ELF-1 (cell line): ENCODE results near the gene CD58.

ENCODE experiments used
- DNase-seq: peaks from one replicate; pipeline ENCODE4 v3.0.0-alpha.2; 2016; ENCODE audit warnings: low read depth, low spot score

The CD58 gene

DNA sequence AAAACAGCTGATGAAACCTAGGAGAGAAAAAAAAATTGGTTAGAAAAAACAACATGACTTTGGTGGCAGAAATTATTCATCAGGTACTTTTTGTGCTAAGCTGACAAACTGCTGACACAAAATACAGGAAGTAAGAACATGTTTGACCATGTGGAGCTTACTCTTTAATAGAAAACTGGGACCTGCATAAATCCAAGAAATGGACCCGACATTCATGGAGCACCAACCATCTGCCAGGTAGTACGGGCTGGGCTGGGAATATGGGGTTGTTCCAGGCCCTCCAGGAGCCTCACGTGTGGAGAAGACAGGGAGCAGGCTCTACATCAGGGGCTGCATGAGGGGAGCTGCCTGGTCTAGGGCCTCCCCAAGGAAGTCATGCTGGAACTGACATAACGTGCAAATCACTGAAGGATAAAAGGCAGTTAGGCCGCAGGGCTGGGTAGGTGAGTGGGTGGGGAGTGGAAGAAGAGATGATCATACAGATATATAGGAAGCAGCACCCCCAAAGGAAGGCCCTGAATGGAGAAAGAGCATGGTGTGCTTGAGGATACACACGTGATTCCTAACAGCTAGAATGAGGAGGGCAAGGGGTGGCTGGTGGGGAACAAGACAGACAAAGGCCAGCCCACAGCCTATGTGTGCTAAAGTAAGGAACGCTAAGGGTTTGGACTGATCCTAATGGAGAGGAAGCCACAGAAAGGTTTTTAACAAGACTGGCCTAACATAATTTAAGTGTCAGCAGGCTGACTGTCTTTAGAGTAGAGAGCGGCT, 26.1 kb downstream of the CD58 start:
- no peak for DNase-seq

DNA sequence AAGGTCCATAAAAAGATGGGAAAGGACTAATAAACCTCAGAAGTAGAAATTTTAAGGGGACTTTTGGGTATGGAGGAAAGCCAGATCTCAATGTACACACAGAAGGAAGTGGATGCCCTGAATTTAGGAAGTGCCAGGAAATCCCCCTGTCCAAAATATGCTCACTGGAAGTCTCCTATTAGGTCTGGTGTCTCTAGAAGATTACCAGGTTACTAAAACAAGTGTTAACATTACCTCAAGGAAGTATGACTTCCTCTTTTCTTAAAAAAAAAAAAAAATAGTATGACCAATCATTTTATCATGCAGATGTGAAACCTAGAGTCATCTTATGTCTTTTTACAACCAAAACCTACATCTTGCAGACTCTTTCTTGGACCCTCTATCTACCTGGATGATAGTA, 30.7 kb downstream of the CD58 start:
- DNase-seq: no peak

DNA sequence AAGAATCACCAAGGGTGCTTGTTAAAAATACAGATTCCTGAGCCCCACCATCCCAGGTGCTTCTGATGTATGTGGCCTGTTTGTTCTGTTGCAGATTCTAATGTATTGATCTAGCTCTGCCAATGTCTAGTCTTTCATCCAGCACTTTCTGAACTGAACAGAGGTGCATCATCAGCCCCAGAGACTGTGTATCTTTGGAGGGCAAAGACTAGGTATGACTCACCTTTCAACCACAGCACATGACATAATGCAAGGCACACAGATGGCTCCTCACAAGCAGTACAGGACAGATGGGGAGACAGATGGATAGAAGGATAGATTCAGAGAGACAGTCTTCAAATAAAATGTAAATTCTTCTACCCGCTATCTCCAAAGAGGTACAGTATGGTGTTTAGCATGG, 32.3 kb downstream of the CD58 start:
- no peak for DNase-seq

DNA sequence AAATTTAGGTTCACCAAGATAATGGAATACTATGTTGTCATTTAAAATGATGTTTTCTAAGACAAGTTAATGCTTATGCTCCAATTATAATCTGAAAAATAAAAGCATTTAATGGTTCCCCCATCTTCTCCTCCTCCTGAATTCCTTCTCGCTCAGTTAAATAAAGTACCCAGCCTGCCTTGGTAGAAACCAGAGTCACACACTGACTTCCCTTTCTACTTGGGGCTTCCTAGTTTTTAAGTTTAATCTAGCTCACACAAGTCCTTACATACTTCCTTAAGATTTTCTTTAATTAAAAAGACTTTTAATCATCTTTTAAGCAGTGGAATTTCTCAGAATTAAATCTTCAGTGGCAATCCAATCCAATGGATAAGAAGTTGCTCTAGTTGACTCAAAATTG, 32.9 kb downstream of the CD58 start:
- DNase-seq: no peak

DNA sequence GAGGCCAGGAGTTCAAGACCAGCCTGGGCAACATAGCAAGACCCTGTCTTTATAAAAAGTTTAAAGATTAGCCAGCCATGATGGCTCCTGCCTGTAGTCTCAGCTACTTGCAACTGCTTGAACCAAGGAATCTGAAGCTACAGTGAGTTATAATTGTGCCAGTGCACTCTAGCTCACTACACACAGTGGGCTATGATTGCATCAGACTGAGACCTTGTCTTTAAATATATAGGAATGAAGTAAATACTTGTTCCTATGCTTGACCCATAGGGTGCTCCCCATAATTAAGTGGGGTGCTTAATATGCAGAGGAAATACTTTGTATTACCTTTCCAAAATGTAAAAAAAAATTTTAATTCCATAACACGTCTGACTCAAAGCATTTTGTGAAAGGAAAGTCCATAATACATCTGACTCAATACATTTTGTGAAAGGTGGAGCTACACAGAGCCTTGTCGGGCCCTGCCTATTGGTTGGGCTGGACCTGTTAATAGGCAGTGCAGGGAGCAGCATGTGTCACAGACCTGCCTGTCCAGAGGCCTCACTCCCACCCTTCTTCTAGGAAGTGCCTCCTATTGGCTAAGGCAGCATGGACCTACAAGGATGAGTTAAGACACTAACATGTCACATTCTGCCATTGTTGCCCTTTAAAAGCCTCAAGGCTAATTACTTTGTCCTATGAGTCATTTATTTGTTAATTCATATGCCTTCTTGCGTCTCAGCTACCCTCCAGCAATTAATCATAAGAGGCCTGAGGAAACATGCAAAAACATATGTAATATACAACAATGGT, 33.6 kb downstream of the CD58 start:
- no peak for DNase-seq

DNA sequence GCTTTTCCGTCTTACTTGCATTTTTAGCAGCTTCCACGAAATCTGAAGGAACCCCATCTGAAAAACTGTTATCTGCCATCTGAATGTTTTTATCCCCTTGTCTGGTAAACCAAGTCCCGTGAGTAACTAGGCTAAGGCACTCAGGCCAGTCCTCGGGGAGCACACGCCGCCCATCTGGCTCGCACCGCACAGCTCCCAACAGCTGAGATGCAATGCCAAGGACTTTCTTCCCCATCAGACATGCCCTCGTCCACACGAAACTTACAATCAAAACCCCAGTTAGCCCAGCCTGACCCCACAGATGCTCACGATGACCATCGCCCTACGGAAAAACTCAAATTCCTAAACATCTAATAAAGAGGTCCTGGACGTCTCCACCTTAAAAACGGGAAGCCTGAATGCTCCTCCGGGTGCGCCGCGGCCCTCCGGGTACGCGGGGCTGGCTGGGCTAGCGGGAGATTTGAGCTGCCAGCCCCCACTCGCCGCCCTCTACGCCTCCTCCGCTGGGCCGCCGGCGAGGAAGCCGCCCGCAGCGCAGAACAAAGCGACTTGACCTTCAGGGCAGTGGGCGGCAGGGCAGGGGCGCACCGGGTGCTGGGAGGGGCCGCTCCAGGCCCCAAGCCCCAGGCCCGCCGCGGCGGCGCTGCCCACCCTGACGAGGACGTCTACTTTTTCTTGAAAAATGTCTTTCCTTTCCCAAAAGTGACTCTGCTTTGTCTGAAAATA, 36.6 kb downstream of the CD58 start:
- no peak for DNase-seq

DNA sequence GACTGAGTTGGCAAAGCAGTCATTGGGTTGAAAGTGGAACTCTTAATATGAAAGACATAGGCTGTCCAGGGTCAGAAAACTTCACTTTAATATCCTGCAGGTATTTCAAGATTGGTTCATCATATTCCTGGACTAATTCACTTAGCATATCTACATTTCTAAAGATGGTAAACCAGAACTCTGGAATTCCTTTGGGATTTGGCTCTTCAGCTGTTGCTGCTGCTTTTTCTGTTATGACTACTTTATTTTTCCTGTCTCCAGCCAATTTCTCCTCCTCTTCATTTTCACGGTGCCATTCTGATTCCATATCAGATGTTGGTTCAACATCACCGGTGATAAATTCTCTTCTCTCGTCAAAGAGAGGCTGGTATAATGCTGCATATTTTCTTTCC, 37.4 kb downstream of the CD58 start:
- no peak for DNase-seq

DNA sequence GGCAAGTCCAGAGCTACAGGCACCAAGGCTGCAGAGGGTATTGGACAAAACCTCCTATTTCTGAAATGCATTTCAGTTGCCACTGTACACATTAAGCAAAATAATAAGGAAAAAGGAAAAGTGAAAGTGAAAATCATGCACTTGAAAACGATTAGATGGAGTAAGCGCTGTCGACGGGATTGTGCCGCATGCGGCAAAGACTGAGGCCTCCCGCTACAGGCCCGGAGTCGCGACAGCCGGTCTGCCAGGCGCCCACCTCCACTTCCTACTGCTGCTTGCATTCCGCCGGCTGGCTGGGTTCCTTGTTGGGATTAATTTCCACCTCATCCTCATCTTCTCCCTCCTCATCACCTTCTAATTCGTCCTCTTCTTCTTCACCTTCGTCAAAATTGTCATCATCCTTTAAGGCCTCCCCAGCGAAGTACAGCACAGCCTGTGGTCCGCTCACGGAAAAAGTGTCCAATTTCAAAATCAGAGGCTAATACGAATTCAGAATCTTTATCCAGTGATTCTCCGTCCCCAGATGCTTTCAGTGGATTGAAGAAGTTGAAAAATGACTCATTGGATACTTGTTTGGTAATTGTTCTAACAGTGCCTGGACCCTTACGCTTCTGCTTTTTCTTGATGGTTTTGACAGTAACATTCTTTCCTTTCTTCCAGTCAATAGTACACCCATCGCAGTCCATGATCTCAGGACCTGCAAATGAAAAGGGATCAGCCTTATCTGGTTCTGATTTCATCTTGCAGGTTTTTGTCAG, 38.0 kb downstream of the CD58 start:
- no peak for DNase-seq

DNA sequence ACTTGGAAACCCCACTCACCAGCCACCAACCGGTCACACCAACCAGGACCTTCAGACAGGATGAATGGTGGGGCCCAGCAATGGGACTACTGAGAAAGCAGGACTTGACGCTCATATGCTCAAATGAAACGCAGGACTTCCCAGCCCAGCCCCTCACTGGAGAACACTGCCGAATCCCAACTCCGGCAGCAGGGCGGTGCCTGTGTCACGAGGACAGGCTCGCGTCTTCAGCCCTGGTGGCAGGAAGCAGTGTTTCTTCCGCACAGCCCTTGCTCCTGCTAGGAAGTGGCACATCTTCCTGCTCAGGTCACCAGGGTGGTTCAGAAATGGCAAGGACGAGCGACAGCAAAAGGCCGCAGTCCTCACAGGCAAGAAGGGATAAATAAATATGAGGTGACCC, 38.9 kb downstream of the CD58 start:
- no peak for DNase-seq

DNA sequence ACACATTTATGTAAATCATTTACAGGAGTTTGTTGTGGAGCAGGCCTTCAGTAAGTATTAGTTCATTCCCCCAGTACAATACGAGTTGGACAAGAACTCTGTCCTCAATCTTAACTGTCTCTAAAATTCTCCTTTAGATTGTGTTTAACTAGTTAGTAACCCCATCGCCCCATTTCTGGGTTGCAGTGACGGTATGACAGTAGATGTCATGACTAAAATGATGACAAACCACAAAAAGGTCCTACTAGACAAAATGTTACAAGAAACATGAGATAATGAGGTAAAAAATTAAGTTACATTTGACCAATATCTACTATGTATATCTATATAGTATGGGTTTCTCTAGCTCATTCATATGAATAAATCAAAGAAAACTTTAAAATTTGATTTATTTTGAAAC, 41.1 kb downstream of the CD58 start:
- no peak for DNase-seq

DNA sequence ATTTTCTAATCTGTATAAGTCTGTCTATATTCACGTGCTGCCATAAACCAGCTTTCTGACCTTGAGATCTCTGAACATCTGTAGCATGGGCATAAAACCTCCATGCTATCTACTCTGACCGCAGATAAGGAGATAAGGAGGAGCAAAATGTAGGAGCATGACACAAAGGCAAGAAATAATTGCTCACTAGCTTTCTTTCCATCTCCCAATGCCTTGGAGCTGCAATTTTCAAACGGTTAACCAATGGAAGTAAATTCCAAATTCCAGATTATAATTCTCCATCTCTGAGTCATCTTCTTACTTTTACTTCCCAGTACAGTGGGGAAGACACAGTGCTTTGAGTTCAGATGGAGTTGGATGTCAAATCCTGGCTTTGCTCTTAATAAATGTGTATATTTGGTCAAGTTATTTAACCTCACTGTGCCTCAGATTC, 41.6 kb downstream of the CD58 start:
- no peak for DNase-seq

DNA sequence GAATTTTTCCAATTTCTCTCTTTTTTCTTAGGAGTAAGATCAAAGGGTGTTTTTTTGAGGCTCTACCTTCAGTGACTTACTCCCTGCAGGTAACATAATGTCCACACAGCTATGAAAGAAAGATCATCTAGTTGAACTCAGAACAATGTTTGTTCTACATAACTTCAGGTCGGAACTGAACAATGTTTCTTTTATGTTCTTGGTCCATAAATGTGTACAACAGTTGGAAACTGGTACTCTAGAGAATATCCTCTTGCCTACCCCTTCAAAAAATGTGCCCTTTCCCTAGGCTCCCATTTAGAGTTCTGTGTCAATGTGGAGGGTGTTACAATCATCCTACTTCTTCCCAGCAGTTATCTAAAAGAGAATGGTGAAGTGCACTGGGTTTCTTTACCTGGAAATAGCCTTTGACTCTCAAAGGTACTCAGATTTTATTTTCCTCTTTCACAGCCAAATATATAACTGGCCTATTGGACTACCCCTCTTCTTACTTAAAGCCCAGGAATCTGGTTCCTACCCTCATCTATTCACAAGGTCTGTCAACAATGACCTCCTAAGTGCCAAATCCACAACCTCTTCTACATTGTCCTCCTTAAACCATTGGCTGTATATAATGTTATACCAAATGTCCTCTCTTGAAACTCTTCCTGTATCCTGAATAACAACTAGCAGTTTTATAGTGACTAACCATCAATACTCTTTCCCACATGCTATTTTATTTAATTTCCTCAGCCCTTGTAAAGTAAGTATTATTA, 42.3 kb downstream of the CD58 start:
- no peak for DNase-seq

DNA sequence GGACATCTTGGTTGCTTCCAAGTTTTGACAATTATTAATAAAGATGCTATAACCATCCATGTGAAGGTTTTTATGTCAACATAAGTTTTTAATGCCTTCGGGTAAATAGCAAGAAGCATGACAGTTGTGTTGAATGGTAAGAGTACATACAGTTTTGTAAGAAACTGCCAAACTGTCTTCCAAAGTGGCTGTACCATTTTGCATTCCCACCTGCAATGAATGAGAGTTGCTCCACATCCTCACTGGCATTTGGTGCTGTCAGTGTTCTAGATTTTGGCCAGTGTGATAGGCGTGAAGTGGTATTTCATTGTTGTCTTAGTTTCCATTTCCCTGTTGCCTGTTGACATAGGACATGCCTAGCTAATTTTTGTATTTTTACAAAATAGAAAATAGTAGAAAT, 45.4 kb downstream of the CD58 start:
- no peak for DNase-seq

DNA sequence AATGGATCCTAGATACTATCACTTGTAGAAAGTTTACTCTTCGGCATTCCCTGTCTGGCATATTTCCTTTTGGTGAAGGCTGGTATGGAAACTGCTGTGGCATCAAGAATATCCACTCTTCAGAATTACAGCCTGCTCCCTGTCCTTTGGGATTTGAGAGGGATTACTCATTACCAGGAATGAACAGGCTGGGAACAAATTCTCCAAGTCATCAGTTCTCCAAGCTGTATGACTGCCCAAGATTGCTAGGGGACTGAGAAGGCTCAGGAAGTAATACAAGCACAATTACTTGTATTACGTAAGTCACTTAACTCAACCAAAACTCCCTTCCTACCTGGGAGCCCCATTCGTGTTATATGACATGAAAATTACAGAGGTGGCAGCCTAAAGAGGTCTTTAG, 49.6 kb downstream of the CD58 start:
- DNase-seq: no peak

DNA sequence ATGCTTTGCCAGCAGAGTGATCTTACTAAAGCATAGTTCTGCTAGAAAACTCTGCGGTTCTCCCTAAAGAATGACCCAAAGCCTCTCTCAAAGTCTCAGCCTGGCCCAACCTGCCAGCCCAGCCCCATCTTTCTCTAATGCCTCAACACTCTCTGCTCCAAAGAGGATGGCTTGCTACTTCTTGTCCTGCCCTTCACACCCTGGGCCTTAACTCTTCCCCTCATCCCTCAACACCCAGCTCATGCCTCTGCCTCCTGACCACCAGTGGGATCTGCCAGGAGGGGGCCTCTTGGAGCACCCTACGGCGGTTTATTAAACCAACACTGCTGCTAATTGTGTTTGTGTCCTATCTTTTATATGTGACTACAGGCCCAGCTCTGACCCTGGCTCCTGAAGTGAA, 52.4 kb downstream of the CD58 start:
- DNase-seq: no peak

DNA sequence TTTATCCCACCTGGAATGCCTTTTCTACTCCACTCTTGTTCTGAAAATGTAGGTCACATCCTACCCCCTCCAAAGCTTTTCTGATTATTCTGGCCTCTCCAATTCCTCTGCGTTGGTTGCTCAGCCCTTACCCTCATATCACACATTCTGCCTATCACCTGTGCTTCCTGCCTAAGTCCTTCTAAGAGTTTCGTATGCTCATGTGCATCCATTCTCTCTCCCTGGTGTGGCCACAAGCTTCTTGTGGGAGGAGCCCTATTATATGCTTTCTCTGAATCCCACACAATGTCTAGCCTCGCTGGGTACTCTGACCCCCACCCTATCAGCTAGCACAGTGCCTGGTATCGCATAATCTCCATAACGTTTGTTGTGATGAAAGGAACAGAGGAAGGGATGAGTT, 54.2 kb downstream of the CD58 start:
- no peak for DNase-seq

DNA sequence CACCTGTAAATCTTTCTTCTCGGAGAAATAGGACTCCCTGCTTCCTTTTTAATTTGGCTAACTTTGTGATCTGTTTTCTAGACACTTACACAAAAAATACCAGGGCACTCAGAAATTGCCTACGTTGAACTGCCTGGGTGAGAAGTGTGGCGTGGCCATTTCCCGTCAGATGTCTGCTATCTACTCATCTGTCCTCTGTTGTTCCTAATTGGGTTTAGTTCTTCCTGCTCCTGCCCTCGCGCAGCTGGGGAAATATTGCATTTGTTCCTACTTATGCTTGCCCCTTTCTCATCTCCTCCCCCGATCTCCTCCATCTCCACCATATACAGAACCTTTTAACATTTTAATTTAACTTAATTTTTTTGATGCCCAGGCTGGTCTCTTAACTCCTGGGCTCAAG, 55.1 kb downstream of the CD58 start:
- no peak for DNase-seq

DNA sequence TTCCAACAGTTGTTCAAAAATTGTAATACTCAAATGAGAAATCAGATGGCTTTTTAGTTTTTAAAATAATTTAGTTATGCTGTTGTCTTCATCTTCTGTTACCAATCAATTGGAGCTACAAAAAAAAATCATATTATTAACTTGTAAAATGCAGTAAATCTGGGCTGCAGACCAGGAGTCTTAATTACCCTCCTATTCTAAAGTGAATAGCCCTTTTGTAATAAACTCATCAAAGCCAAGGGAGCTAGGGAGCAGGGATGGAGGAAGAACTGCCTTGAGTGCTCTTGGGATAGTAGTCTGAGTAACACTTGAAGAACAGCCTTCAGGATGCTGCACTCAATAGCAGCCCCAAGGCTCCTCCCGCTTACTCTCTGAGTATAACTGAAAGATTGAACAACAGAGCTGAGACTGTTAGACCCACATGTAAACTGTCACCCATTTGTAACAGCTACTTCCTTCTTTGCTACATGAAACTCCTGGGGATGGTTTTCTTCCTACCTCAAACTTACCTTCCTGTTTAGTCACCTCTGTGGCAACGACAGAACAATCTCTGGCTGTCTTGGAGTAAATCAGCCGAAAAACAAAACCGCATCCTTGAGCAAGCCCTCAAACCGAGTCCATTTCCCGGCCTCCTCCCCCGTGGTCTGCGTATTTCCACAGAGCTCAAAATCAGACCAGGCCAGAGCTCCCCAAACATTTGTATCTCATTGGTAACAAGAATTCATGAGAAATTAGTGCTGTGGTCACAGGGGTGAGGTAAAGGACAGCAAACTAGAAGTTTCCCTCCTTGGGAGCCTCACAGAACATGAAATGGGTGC, 55.9 kb downstream of the CD58 start:
- no peak for DNase-seq

DNA sequence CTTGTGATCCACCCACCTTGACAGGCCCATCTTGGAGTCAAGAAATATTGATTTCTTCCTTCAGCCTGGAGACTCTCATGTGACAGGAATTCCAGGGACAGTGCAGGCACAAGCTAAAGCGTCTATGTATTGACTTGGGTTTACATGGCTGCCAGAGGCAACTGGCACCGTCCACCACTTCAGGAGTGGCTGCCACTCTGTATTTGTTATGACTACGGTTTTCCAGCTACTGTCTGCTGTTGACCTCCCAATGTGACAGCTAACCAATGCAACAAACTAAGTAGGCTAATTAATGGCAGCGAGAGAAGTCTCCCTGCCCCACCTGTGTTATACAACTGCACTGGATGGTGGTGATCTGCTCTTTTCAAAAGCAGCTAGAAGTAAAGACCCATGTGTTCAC, 56.9 kb downstream of the CD58 start:
- no peak for DNase-seq

DNA sequence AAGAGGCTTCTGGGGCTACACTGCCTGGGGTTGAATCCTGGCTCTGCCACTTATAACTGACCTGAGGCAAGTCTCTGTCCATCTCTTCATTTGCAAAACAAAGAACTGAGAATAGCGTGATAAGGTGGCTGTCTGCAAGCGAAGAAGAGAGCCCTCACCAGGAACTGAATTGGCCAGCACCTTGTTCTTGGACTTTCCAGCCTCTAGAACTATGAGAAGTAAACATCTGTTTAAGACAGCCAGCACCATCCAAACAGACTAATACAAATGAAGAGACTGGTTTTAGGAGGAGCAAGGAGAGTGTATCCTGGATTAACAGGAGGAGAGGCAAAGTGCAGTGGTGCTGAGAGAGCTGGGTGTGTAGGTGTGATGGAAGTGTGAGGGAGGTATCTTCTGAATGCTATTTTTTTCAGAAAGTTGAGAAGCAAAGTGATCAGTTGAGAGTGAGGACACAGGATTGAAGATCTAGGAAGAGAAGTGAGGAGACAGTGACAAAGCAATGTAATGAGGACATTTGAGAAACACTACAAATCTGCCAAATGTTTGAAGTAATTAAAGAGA, 59.3 kb downstream of the CD58 start:
- DNase-seq: no peak
